GM13977 (cell line): Measurements from ENCODE around the gene IRF2BP1.
"Not testable (repeated sequence)": the region's sequence is repeated elsewhere in the genome, so short reads cannot be mapped to it uniquely, and the experiment has no call there.

Experiments used
- DNase-seq: peaks from one replicate; pipeline ENCODE4 v3.0.0; 2012; ENCODE audit warnings: low spot score
- in situ Hi-C: fragments of 300-500 bp; cut with MboI; formaldehyde crosslinking; loops from one replicate; pipeline ENCODE4 v1.12.0; 2022; ENCODE audit warnings: low sequenced_read_pairs, low pct_unique_long_range_greater_than_20kb, mixed read lengths, inconsistent platforms; ENCODE audit not compliant: unreplicated experiment
- TF ChIP-seq, protein P1 (sequence below): IDR thresholded peaks from 2 replicates; pipeline ENCODE4 v1.5.1; 2012; ENCODE audit warnings: mild to moderate bottlenecking, control low read depth; ENCODE audit not compliant: insufficient read depth; ENCODE audit errors: extremely low read depth, missing control alignments

The IRF2BP1 gene

GRCh38 chr19:45876161-45876410 is 9.9 kb downstream of the IRF2BP1 start:
- in situ Hi-C loops = no loop called here
- TF ChIP-seq, protein P1, sequence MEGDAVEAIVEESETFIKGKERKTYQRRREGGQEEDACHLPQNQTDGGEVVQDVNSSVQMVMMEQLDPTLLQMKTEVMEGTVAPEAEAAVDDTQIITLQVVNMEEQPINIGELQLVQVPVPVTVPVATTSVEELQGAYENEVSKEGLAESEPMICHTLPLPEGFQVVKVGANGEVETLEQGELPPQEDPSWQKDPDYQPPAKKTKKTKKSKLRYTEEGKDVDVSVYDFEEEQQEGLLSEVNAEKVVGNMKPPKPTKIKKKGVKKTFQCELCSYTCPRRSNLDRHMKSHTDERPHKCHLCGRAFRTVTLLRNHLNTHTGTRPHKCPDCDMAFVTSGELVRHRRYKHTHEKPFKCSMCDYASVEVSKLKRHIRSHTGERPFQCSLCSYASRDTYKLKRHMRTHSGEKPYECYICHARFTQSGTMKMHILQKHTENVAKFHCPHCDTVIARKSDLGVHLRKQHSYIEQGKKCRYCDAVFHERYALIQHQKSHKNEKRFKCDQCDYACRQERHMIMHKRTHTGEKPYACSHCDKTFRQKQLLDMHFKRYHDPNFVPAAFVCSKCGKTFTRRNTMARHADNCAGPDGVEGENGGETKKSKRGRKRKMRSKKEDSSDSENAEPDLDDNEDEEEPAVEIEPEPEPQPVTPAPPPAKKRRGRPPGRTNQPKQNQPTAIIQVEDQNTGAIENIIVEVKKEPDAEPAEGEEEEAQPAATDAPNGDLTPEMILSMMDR = no peak
- peak; percentile 80 for DNase-seq

DNA sequence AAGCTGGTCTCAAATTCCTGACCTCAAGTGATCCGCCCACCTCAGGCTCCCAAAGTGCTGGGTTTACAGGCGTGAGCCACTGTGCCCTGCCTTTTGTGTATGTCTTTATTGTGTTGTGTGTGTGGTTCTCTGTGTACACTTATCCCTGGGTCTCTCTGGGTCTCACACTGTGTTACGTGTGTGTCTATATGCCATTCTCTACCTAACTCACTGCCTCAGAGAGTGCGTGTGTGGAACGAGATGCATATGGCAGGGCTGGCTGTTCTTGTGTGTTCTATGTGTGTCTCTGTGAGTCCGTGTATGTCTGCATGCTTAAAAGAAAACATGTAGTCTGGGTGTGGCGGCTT is 11.3 kb downstream of the IRF2BP1 start:
- DNase-seq = no peak
- TF ChIP-seq, protein P1 = no peak
- in situ Hi-C loops = no loop called here

GRCh38 chr19:45873219-45873772 is 12.6 kb downstream of the IRF2BP1 start:
- DNase-seq = no peak
- TF ChIP-seq, protein P1 = no peak
- in situ Hi-C loops = no loop called here

DNA sequence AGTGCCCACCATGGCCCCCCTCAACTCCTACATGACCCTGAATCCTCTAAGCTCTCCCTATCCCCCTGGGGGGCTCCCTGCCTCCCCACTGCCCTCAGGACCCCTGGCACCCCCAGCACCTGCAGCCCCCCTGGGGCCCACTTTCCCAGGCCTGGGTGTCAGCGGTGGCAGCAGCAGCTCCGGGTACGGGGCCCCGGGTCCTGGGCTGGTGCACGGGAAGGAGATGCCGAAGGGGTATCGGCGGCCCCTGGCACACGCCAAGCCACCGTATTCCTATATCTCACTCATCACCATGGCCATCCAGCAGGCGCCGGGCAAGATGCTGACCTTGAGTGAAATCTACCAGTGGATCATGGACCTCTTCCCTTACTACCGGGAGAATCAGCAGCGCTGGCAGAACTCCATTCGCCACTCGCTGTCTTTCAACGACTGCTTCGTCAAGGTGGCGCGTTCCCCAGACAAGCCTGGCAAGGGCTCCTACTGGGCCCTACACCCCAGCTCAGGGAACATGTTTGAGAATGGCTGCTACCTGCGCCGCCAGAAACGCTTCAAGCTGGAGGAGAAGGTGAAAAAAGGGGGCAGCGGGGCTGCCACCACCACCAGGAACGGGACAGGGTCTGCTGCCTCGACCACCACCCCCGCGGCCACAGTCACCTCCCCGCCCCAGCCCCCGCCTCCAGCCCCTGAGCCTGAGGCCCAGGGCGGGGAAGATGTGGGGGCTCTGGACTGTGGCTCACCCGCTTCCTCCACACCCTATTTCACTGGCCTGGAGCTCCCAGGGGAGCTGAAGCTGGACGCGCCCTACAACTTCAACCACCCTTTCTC is 13.6 kb downstream of the IRF2BP1 start:
- no peak for DNase-seq
- TF ChIP-seq, protein P1 = no peak
- in situ Hi-C loops = no loop called here

GRCh38 chr19:45870798-45871197 is 15.1 kb downstream of the IRF2BP1 start:
- TF ChIP-seq, protein P1 = no peak
- in situ Hi-C loops = no loop called here
- DNase-seq = no peak

GRCh38 chr19:45867241-45867640 is 18.7 kb downstream of the IRF2BP1 start:
- DNase-seq, in situ Hi-C loops: not testable (repeated sequence)

DNA sequence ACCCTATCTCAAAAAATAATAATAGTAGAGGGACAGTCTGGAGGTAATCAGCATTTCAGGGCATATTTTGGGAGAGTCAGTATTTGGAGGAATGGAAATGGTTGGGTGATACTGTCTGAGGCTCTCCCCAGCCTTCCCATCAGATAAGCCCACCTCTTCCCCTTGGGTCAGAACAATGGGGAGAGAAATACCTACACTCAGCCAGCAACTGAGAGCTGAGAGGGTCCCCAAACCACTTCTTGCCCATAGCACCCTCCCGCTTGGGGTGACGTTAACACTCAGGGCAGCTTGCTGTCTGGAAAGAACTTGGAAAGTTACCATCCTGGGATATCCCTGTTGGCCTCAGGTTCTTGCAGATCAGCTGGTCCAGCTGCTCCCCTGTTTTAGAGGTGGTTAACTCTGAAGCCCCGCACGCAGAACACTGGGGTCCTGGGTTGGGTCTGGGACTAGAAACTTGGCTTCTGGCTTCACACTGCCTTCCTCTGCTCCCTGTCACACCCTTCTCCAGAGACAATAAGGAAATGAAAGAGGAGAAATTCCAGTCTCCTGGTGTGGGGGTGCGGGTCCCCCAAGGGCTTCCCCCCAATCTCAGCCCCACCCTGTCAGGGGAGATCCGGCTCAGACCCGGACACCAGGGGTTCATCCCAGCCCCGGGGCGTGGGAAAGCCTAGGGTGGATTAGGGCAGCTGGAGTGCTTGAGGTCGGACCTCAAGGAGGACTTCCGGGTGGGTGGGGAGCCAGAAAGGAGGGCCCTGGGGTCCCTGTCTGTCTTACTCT is 19.4 kb downstream of the IRF2BP1 start:
- in situ Hi-C loops = no loop called here
- TF ChIP-seq, protein P1 = no peak
- DNase-seq = no peak
